Erythroblast (primary cell): ENCODE results near the gene PTPRT.

Experiments
- GATA1 ChIP-seq: IDR thresholded peaks from 2 replicates; pipeline ENCODE4 v1.6.1; 2011; ENCODE audit warnings: low read depth, mild to moderate bottlenecking, control low read depth, low read length, moderate library complexity
- POLR2A ChIP-seq: IDR thresholded peaks from 2 replicates; pipeline ENCODE4 v1.6.1; 2011; ENCODE audit warnings: mild to moderate bottlenecking, low read length

- TF ChIP-seq POLR2A: no peak
- no peak for TF ChIP-seq GATA1
Observed at GRCh38 chr20:42461965-42462593, 727.6 kb downstream of the PTPRT start.
